Panc1 (cell line): Measurements from ENCODE around the gene GSC. TPM values are rescaled to one million over a fixed set of nuclear protein-coding genes. Genes with fewer than 3 reads are reported as not detected.

Source experiments
- ATAC-seq: fragments of 200-7000 bp; cut with Tn5 transposase; 2 replicates; pipeline ENCODE4 v1.9.1; 2020; ENCODE audit warnings: mild to moderate bottlenecking, moderate library complexity
- BruUV-seq: library from RNA; stranded (reverse); fragments of 400-500 nt; replicated peaks from 2 replicates; lab custom pipeline; 2021; lab: Mats Ljungman, UMichigan
- CTCF ChIA-PET: fragments of 300-600 bp; sonication (Branson Sonifier 250); formaldehyde crosslinking; loops from one replicate; lab custom pipeline; 2022; ENCODE audit warnings: antibody characterized with exemption; lab: Charles Lee
- POLR2A ChIA-PET: fragments of 300-600 bp; sonication (Branson Sonifier 250); formaldehyde crosslinking; loops from one replicate; lab custom pipeline; 2022; ENCODE audit warnings: antibody characterized with exemption; lab: Charles Lee
- DNase-seq: peaks from one replicate; pipeline ENCODE4 v3.0.0-alpha.2; 2010; ENCODE audit warnings: low read depth, low spot score
- H3K27ac ChIP-seq: 2 replicates; pipeline ENCODE4 v1.5.1; 2011; ENCODE audit warnings: mild to moderate bottlenecking, low read length, inconsistent platforms
- H3K27me3 ChIP-seq: fragments of 200-500 bp; sonication (Bioruptor generic); 2 replicates; pipeline ENCODE4 v1.6.0; 2014; ENCODE audit warnings: low read length, inconsistent platforms; ENCODE audit not compliant: control insufficient read depth, insufficient read depth
- H3K36me3 ChIP-seq: fragments of 200-500 bp; sonication (Bioruptor generic); 2 replicates; pipeline ENCODE4 v1.5.1; 2014; ENCODE audit warnings: inconsistent platforms, mild to moderate bottlenecking, low read length, moderate library complexity; ENCODE audit not compliant: control insufficient read depth, insufficient read depth
- H3K4me1 ChIP-seq: 2 replicates; pipeline ENCODE4 v1.5.1; 2011; ENCODE audit warnings: inconsistent platforms, mild to moderate bottlenecking, low read length, moderate library complexity; ENCODE audit not compliant: control insufficient read depth, insufficient read depth
- H3K4me3 ChIP-seq, 2 experiments: 2 replicates each; pipeline ENCODE4 v1.5.1; 2011 to 2012; ENCODE audit warnings: low read depth in 2 of 2, low read length in 2 of 2, mild to moderate bottlenecking in 2 of 2, inconsistent platforms in 1 of 2, moderate library complexity in 1 of 2
- H3K9me3 ChIP-seq: fragments of 200-500 bp; sonication (Bioruptor generic); 2 replicates; pipeline ENCODE4 v1.5.1; 2014; ENCODE audit warnings: low read depth, mild to moderate bottlenecking, inconsistent platforms, low read length, moderate library complexity; ENCODE audit not compliant: control insufficient read depth, insufficient read depth
- CTCF ChIP-seq: fragments of 450-650 bp; IDR thresholded peaks from 2 replicates; pipeline ENCODE4 v1.5.1; 2017; ENCODE audit warnings: mild to moderate bottlenecking
- POLR2AphosphoS5 ChIP-seq: IDR thresholded peaks from 2 replicates; pipeline ENCODE4 v1.6.1; 2012; ENCODE audit warnings: mild to moderate bottlenecking, low read depth, low read length, moderate library complexity
- REST ChIP-seq, 2 experiments: IDR thresholded peaks; 2 replicates each; pipeline ENCODE4 v1.6.1; 2011 to 2012; ENCODE audit warnings: low read depth in 2 of 2, control low read depth in 1 of 2, low read length in 1 of 2, mild to moderate bottlenecking in 1 of 2, moderate library complexity in 1 of 2; ENCODE audit not compliant: insufficient read depth in 1 of 2
- SIN3A ChIP-seq: IDR thresholded peaks from 2 replicates; pipeline ENCODE4 v1.6.1; 2012; ENCODE audit warnings: low read depth, mild to moderate bottlenecking, low read length, moderate library complexity, borderline replicate concordance; ENCODE audit not compliant: insufficient read depth
- TCF7L2 ChIP-seq: IDR thresholded peaks from 2 replicates; pipeline ENCODE4 v1.6.1; 2011; ENCODE audit warnings: mild to moderate bottlenecking, low read depth, low read length, inconsistent platforms
- in situ Hi-C: cut with HindIII; loops from 2 replicates; pipeline ENCODE4 v1.10.0; 2016; ENCODE audit warnings: low sequenced_read_pairs, low pct_unique_long_range_greater_than_20kb
- intact Hi-C: fragments of 100-400 bp; cut with micrococcal nuclease; formaldehyde crosslinking; loops from one replicate; pipeline ENCODE4 v1.10.0; 2022; ENCODE audit not compliant: unreplicated experiment
- total RNA-seq: library from RNA; stranded (reverse); gene quantifications from one replicate; pipeline ENCODE4 v1.2.1, GENCODE V29; 2021; ENCODE audit not compliant: unreplicated experiment

Gene GSC
- total RNA-seq, 1 experiment from 2014 or later = not detected

DNA sequence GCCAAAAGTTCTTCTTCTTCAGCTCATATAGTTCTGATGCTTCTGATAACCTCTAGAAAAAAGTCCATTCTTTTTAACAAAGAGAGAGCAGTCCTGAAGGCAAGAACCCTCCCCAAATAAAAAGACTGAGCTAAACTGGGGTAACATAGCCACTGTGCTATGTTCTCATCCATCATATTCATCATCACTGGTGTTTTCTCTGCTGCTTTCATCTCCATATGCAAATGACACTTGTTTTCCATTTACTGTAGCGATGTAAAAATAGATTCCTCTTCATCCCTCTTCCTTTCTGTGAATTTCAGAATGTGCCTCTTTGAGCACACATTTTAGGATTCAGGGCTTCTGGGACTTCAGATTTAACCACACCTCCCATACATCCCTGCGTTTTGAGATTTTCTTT, 44.9 kb downstream of the GSC start:
- BruUV-seq = no TSS peak
- no peaks in the 10 kb centered on the region for H3K36me3 ChIP-seq
- H3K27me3 ChIP-seq = no peaks in the 10 kb centered on the region
- no peak for ATAC-seq
- ChIA-PET CTCF (no interaction called here), POLR2A (no interaction called here)
- no peak overlapping the region for H3K27ac ChIP-seq
- TF ChIP-seq POLR2AphosphoS5 = no peak
- no peak for TF ChIP-seq REST (IDR thresholded peaks at IDR 0.05; ENCODE audit: insufficient read depth in 1 of 2, low read depth in 2 of 2, low read length in 1 of 2)
- no peak for TF ChIP-seq TCF7L2
- no peak for TF ChIP-seq CTCF
- TF ChIP-seq SIN3A = no peak
- no peak overlapping the region for H3K4me3 ChIP-seq
- DNase-seq = no peak
- intact Hi-C loops = no loop called here
- H3K9me3 ChIP-seq = no peaks in the 10 kb centered on the region
- no peaks in the 10 kb centered on the region for H3K4me1 ChIP-seq
- in situ Hi-C loops = no loop called here

DNA sequence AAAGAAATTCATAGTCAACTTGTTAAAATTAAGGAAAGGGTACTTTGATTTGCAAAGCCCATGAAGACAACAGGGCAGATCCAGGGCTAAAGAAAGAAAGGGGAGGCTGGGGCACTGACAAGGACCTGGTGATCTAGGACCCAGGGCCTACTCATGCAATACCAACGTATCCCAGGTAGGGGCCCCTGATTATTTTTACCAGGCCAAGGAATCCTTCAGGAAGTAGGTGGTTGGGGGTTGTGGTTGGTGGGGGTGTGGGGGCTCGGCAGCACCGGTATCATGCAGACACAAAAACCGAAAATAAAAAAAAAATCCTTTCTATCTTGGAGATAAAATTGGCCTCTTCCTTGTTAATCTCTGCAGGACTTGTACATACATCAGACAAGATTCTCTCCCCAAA, 47.5 kb downstream of the GSC start:
- no peak overlapping the region for H3K27ac ChIP-seq
- no peaks in the 10 kb centered on the region for H3K27me3 ChIP-seq
- TF ChIP-seq SIN3A (no peak), REST (IDR thresholded peaks at IDR 0.05; ENCODE audit: insufficient read depth in 1 of 2, low read depth in 2 of 2, low read length in 1 of 2) (no peak), TCF7L2 (no peak), POLR2AphosphoS5 (no peak), CTCF (no peak)
- POLR2A ChIA-PET = no interaction called here
- in situ Hi-C loops = no loop called here
- no peak for DNase-seq
- no peaks in the 10 kb centered on the region for H3K36me3 ChIP-seq
- intact Hi-C loops = no loop called here
- no peak overlapping the region for H3K4me3 ChIP-seq
- no peaks in the 10 kb centered on the region for H3K4me1 ChIP-seq
- CTCF ChIA-PET = no interaction called here
- no TSS peak for BruUV-seq
- ATAC-seq = no peak
- no peaks in the 10 kb centered on the region for H3K9me3 ChIP-seq

Other genes with a start within 250 kb of the GSC start
- gene SERPINA4, start 208.7 kb downstream of the GSC start, total RNA-seq = 0.10 TPM
- 0.49 TPM for gene SERPINA5, start 188.7 kb downstream of the GSC start, total RNA-seq
- 5.7 TPM for gene SERPINA3, start 157.7 kb downstream of the GSC start, total RNA-seq